Skeletal muscle tissue (tissue), 4 donors: ENCODE data around the gene RWDD1. TPM values are rescaled to one million over a fixed set of nuclear protein-coding genes. Genes with fewer than 3 reads are reported as not detected.
"Not testable (repeated sequence)": the region's sequence is repeated elsewhere in the genome, so short reads cannot be mapped to it uniquely, and the experiment has no call there.

Source experiments
- H3K27ac ChIP-seq: one replicate; pipeline ENCODE4 v1.7.0; 2013; ENCODE audit warnings: mild to moderate bottlenecking, low read depth, low read length, inconsistent platforms
- H3K27me3 ChIP-seq, 3 donors: one replicate each; pipeline ENCODE4 v1.7.0; 2013; ENCODE audit warnings: low read length in 3 of 3; ENCODE audit not compliant: control insufficient read depth in 3 of 3, insufficient read depth in 3 of 3
- H3K36me3 ChIP-seq, 3 donors: one replicate each; pipeline ENCODE4 v1.7.0; 2013; ENCODE audit warnings: low read length in 3 of 3; ENCODE audit not compliant: control insufficient read depth in 3 of 3, insufficient read depth in 3 of 3
- H3K4me1 ChIP-seq, 3 donors: one replicate each; pipeline ENCODE4 v1.7.0; 2013; ENCODE audit warnings: low read length in 3 of 3, mild to moderate bottlenecking in 3 of 3; ENCODE audit not compliant: control insufficient read depth in 3 of 3, insufficient read depth in 3 of 3
- H3K4me3 ChIP-seq, 3 donors: one replicate each; pipeline ENCODE4 v1.7.0; 2013; ENCODE audit warnings: low read length in 3 of 3
- H3K9ac ChIP-seq, 3 donors: one replicate each; pipeline ENCODE4 v1.7.0; 2013; ENCODE audit warnings: low read length in 3 of 3, mild to moderate bottlenecking in 3 of 3, moderate library complexity in 2 of 3, low read depth in 1 of 3
- H3K9me3 ChIP-seq, 3 donors: one replicate each; pipeline ENCODE4 v1.7.0; 2013; ENCODE audit warnings: low read length in 3 of 3; ENCODE audit not compliant: control insufficient read depth in 3 of 3
- total RNA-seq: library from RNA; depleted of rRNA; stranded (reverse); fragments of >200 nt; gene quantifications from one replicate; pipeline ENCODE4 v1.2.3, GENCODE V29; 2014
- donor health status: Osteomylitis.

The RWDD1 gene
- total RNA-seq, 1 donor from 2014 or later = 8.9 TPM

- no peaks in the 10 kb centered on the region for H3K27me3 ChIP-seq
- no peaks in the 10 kb centered on the region for H3K9me3 ChIP-seq
- H3K27ac ChIP-seq = no peak overlapping the region
- H3K9ac ChIP-seq = no peak overlapping the region
- H3K4me1 ChIP-seq = no peaks in the 10 kb centered on the region
- H3K36me3 ChIP-seq = peaks cover 10 to 46% (median 45%) of the 10 kb centered on the region in 3 donors
- no peak overlapping the region for H3K4me3 ChIP-seq
Measured at GRCh38 chr6:116595247-116595646, 23.9 kb downstream of the RWDD1 start.

GRCh38 chr6:116596815-116597214, 25.5 kb downstream of the RWDD1 start:
- no peaks in the 10 kb centered on the region for H3K9me3 ChIP-seq
- no peak overlapping the region for H3K4me3 ChIP-seq
- no peak overlapping the region for H3K9ac ChIP-seq
- no peak overlapping the region for H3K27ac ChIP-seq
- peaks cover 7 to 38% (median 38%) of the 10 kb centered on the region in 3 donors for H3K36me3 ChIP-seq
- no peaks in the 10 kb centered on the region for H3K27me3 ChIP-seq
- H3K4me1 ChIP-seq = no peaks in the 10 kb centered on the region

- H3K36me3 ChIP-seq = peaks cover 3 to 12% (median 10%) of the 10 kb centered on the region in 3 donors
- not testable (repeated sequence) for H3K27ac ChIP-seq, H3K4me3 ChIP-seq, H3K27me3 ChIP-seq, H3K9me3 ChIP-seq, H3K4me1 ChIP-seq, H3K9ac ChIP-seq
Measured at GRCh38 chr6:116603916-116604315, 32.6 kb downstream of the RWDD1 start.

- peaks cover 3 to 12% (median 10%) of the 10 kb centered on the region in 3 donors for H3K36me3 ChIP-seq
- H3K9me3 ChIP-seq, H3K27ac ChIP-seq, H3K9ac ChIP-seq, H3K27me3 ChIP-seq, H3K4me1 ChIP-seq, H3K4me3 ChIP-seq: not testable (repeated sequence)
Measured at GRCh38 chr6:116604868-116605267, 33.6 kb downstream of the RWDD1 start.

- H3K27ac ChIP-seq = no peak overlapping the region
- H3K4me3 ChIP-seq = no peak overlapping the region
- H3K4me1 ChIP-seq = no peaks in the 10 kb centered on the region
- peaks cover 3 to 12% (median 8%) of the 10 kb centered on the region in 3 donors for H3K36me3 ChIP-seq
- no peak overlapping the region for H3K9ac ChIP-seq
- H3K27me3 ChIP-seq = no peaks in the 10 kb centered on the region
- no peaks in the 10 kb centered on the region for H3K9me3 ChIP-seq
Measured at GRCh38 chr6:116605935-116606334, 34.6 kb downstream of the RWDD1 start.

- H3K36me3 ChIP-seq = peaks cover 0 to 4% (median 2%) of the 10 kb centered on the region in 3 donors
- H3K9me3 ChIP-seq = no peaks in the 10 kb centered on the region
- H3K9ac ChIP-seq = no peak overlapping the region
- H3K4me3 ChIP-seq = no peak overlapping the region
- peaks cover 0 to 5% (median 0%) of the 10 kb centered on the region in 3 donors for H3K4me1 ChIP-seq
- no peaks in the 10 kb centered on the region for H3K27me3 ChIP-seq
- H3K27ac ChIP-seq = no peak overlapping the region
Measured at GRCh38 chr6:116611056-116611455, 39.8 kb downstream of the RWDD1 start.

GRCh38 chr6:116615937-116616736, 44.8 kb downstream of the RWDD1 start, which contains the start of gene RSPH4A:
TSS of gene RSPH4A (plus strand) at chr6:116616479. CDS start at chr6:116616624, 145 bp downstream.
- Histone ChIP-seq H3K4me3 (peak within 1 kb of the TSS; percentile 81 to 89 (median 88)), H3K9ac (peak within 1 kb of the TSS; percentile 66 to 80 (median 80)), H3K4me1 (peaks cover 6 to 8% (median 6%) of the 10 kb centered on the region in 3 donors), H3K9me3 (no peaks in the 10 kb centered on the region), H3K27ac (peak within 1 kb of the TSS; percentile 17), H3K27me3 (no peaks in the 10 kb centered on the region), H3K36me3 (no peaks in the 10 kb centered on the region)

- H3K4me1 ChIP-seq = peaks cover 6 to 8% (median 6%) of the 10 kb centered on the region in 3 donors
- peak overlapping the region; percentile 66 to 80 (median 80) for H3K9ac ChIP-seq
- H3K4me3 ChIP-seq = peak overlapping the region; percentile 81 to 89 (median 88)
- no peaks in the 10 kb centered on the region for H3K36me3 ChIP-seq
- peak overlapping the region; percentile 17 for H3K27ac ChIP-seq
- H3K27me3 ChIP-seq = no peaks in the 10 kb centered on the region
- H3K9me3 ChIP-seq = no peaks in the 10 kb centered on the region
Measured at GRCh38 chr6:116616737-116617053, 45.4 kb downstream of the RWDD1 start.

GRCh38 chr6:116624036-116624805, 52.9 kb downstream of the RWDD1 start:
- Histone ChIP-seq H3K9ac (no peak overlapping the region), H3K9me3 (no peaks in the 10 kb centered on the region), H3K4me3 (no peak overlapping the region), H3K4me1 (no peaks in the 10 kb centered on the region), H3K27ac (no peak overlapping the region), H3K27me3 (no peaks in the 10 kb centered on the region), H3K36me3 (no peaks in the 10 kb centered on the region)

GRCh38 chr6:116625872-116626271, 54.6 kb downstream of the RWDD1 start:
- Histone ChIP-seq H3K9me3 (no peaks in the 10 kb centered on the region), H3K36me3 (no peaks in the 10 kb centered on the region), H3K4me3 (no peak overlapping the region), H3K27me3 (no peaks in the 10 kb centered on the region), H3K4me1 (no peaks in the 10 kb centered on the region), H3K9ac (no peak overlapping the region), H3K27ac (no peak overlapping the region)
